Neuronal stem cell (in vitro differentiated cells): ENCODE data around the gene UNK.
A peak's percentile ranks its signal among the peaks of the same experiment; 100 is the strongest.
"Not testable (repeated sequence)": the region's sequence is repeated elsewhere in the genome, so short reads cannot be mapped to it uniquely, and the experiment has no call there.

Experiments
- DNase-seq: peaks from one replicate; pipeline ENCODE4 v3.0.0-alpha.2; 2013; ENCODE audit warnings: low spot score
- H2AFZ ChIP-seq: one replicate; pipeline ENCODE4 v1.6.1; 2013; ENCODE audit warnings: mild to moderate bottlenecking, low read length, inconsistent platforms
- H2AK5ac ChIP-seq: 2 replicates; pipeline ENCODE4 v1.6.1; 2013; ENCODE audit warnings: low read depth, mild to moderate bottlenecking, inconsistent platforms, low read length, moderate library complexity, mixed read lengths
- H2BK120ac ChIP-seq: 2 replicates; pipeline ENCODE4 v1.6.1; 2013; ENCODE audit warnings: low read depth, mild to moderate bottlenecking, inconsistent platforms, low read length, moderate library complexity, mixed read lengths
- H2BK12ac ChIP-seq: one replicate; pipeline ENCODE4 v1.6.1; 2013; ENCODE audit warnings: low read length, inconsistent platforms
- H2BK15ac ChIP-seq: 2 replicates; pipeline ENCODE4 v1.6.1; 2013; ENCODE audit warnings: mild to moderate bottlenecking, low read length, inconsistent platforms, mixed read lengths
- H2BK5ac ChIP-seq: one replicate; pipeline ENCODE4 v1.6.1; 2013; ENCODE audit warnings: inconsistent platforms, mild to moderate bottlenecking, low read length, moderate library complexity
- H3K14ac ChIP-seq: one replicate; pipeline ENCODE4 v1.6.1; 2013; ENCODE audit warnings: low read length, inconsistent platforms
- H3K18ac ChIP-seq: 2 replicates; pipeline ENCODE4 v1.6.1; 2013; ENCODE audit warnings: low read length, inconsistent platforms
- H3K23ac ChIP-seq: 2 replicates; pipeline ENCODE4 v1.6.1; 2013; ENCODE audit warnings: low read depth, mild to moderate bottlenecking, mixed read lengths, low read length, inconsistent platforms; ENCODE audit not compliant: poor library complexity
- H3K27ac ChIP-seq: replicated peaks from 3 replicates; pipeline ENCODE4 v1.5.1; 2013; ENCODE audit warnings: low read length, inconsistent platforms
- H3K27me3 ChIP-seq, 3 experiments: 2 replicates each; pipeline ENCODE4 v1.6.1; 2013; ENCODE audit warnings: low read length in 3 of 3, mild to moderate bottlenecking in 2 of 3, inconsistent platforms in 1 of 3, low read depth in 1 of 3, mixed read lengths in 1 of 3, moderate library complexity in 1 of 3; ENCODE audit not compliant: control insufficient read depth in 3 of 3, insufficient read depth in 3 of 3
- H3K36me3 ChIP-seq, 2 donors: replicated peaks in 1 of 2; 2 replicates each; pipeline ENCODE4 v1.6.1; 2013; ENCODE audit warnings: low read length in 2 of 2; ENCODE audit not compliant: control insufficient read depth in 2 of 2, insufficient read depth in 2 of 2
- H3K4ac ChIP-seq: 2 replicates; pipeline ENCODE4 v1.6.1; 2013; ENCODE audit warnings: inconsistent platforms, mild to moderate bottlenecking, low read length, moderate library complexity
- H3K4me1 ChIP-seq, 2 donors: 1 replicate in 1 of 2; 2 replicates in 1 of 2; pipeline ENCODE4 v1.6.1; 2013; ENCODE audit warnings: low read length in 2 of 2, low read depth in 1 of 2; ENCODE audit not compliant: control insufficient read depth in 2 of 2, insufficient read depth in 1 of 2
- H3K4me2 ChIP-seq: one replicate; pipeline ENCODE4 v1.6.1; 2013; ENCODE audit warnings: mild to moderate bottlenecking, low read length, inconsistent platforms; ENCODE audit not compliant: insufficient read depth, poor library complexity, severe bottlenecking
- H3K4me3 ChIP-seq, 2 donors: 2 replicates each; pipeline ENCODE4 v1.5.1; 2013; ENCODE audit warnings: low read length in 2 of 2, mild to moderate bottlenecking in 2 of 2, inconsistent platforms in 1 of 2, moderate library complexity in 1 of 2
- H3K79me1 ChIP-seq: one replicate; pipeline ENCODE4 v1.6.1; 2013; ENCODE audit warnings: low read depth, mild to moderate bottlenecking, inconsistent platforms, low read length, moderate library complexity
- H3K9ac ChIP-seq: one replicate; pipeline ENCODE4 v1.6.1; 2013; ENCODE audit warnings: mild to moderate bottlenecking, low read depth, low read length, inconsistent platforms; ENCODE audit not compliant: poor library complexity
- H3K9me3 ChIP-seq, 2 donors: replicated peaks in 1 of 2; 2 replicates each; pipeline versions ENCODE3 to v1.6.1; 2013; ENCODE audit warnings: low read length in 2 of 2, mild to moderate bottlenecking in 2 of 2, inconsistent platforms in 1 of 2, low read depth in 1 of 2, mixed read lengths in 1 of 2, moderate library complexity in 1 of 2; ENCODE audit not compliant: control insufficient read depth in 2 of 2, insufficient read depth in 1 of 2
- H4K8ac ChIP-seq: one replicate; pipeline ENCODE4 v1.6.1; 2013; ENCODE audit warnings: low read depth, mild to moderate bottlenecking, inconsistent platforms, low read length, moderate library complexity
- H4K91ac ChIP-seq: one replicate; pipeline ENCODE4 v1.6.1; 2013; ENCODE audit warnings: low read length, low read depth, mild to moderate bottlenecking, inconsistent platforms; ENCODE audit not compliant: poor library complexity
- WGBS, 2 donors: extraction: QIAGEN DNeasy Blood & Tissue Kit; methylation state at CpG; one replicate each; pipeline ENCODE4 v1.1.7; 2013; ENCODE audit warnings: missing lambda C conversion rate in 2 of 2, mixed read lengths in 1 of 2; ENCODE audit not compliant: insufficient read length in 2 of 2, insufficient replicate concordance in 1 of 2; ENCODE audit errors: extremely low coverage in 2 of 2; 5-methylcytosine and 5-hydroxymethylcytosine counted together

The UNK gene

GRCh38 chr17:75850928-75851692, 66.5 kb downstream of the UNK start:
- H3K18ac ChIP-seq, result no peak overlapping the region
- no peak overlapping the region for H4K8ac ChIP-seq
- no peak for DNase-seq
- no peak overlapping the region for H3K4me2 ChIP-seq
- H2AK5ac ChIP-seq, result no peak overlapping the region
- H4K91ac ChIP-seq, result no peak overlapping the region
- no peaks in the 10 kb centered on the region for H3K27me3 ChIP-seq
- no peak overlapping the region for H2BK5ac ChIP-seq
- H3K9ac ChIP-seq, result no peak overlapping the region
- H2BK12ac ChIP-seq, result no peak overlapping the region
- H3K36me3 ChIP-seq, result peaks cover 32 to 55% of the 10 kb centered on the region in 2 donors
- no peaks in the 10 kb centered on the region for H3K79me1 ChIP-seq
- H2BK120ac ChIP-seq, result no peak overlapping the region
- no peak overlapping the region for H2BK15ac ChIP-seq
- H2AFZ ChIP-seq, result no peak overlapping the region
- H3K9me3 ChIP-seq, result no peaks in the 10 kb centered on the region
- H3K4me3 ChIP-seq, result no peak overlapping the region
- no peak overlapping the region for H3K27ac ChIP-seq
- no CpG with 5 or more reads among the region's 12 CpGs for WGBS, 2 donors
- no peak overlapping the region for H3K14ac ChIP-seq
- H3K4me1 ChIP-seq, result peaks cover 4 to 6% of the 10 kb centered on the region in 2 donors
- H3K23ac ChIP-seq, result no peak overlapping the region
- H3K4ac ChIP-seq, result no peak overlapping the region

GRCh38 chr17:75851693-75851991, 67.0 kb downstream of the UNK start:
- H3K4ac ChIP-seq, H4K8ac ChIP-seq, DNase-seq, H2BK5ac ChIP-seq, H3K4me3 ChIP-seq, H3K27ac ChIP-seq, H2BK120ac ChIP-seq, H3K79me1 ChIP-seq, H2AK5ac ChIP-seq, H3K14ac ChIP-seq, H2AFZ ChIP-seq, H3K27me3 ChIP-seq, H3K4me2 ChIP-seq, H3K9ac ChIP-seq, H3K4me1 ChIP-seq, H2BK12ac ChIP-seq, H3K9me3 ChIP-seq, H2BK15ac ChIP-seq, H4K91ac ChIP-seq, H3K18ac ChIP-seq, H3K23ac ChIP-seq: not testable (repeated sequence)
- WGBS, 2 donors, result no CpG with 5 or more reads among the region's 15 CpGs
- peaks cover 28 to 50% of the 10 kb centered on the region in 2 donors for H3K36me3 ChIP-seq

- no peak overlapping the region for H3K4me2 ChIP-seq
- no peak overlapping the region for H2BK120ac ChIP-seq
- H3K18ac ChIP-seq, result no peak overlapping the region
- H3K4me1 ChIP-seq, result peaks cover 4 to 6% of the 10 kb centered on the region in 2 donors
- H4K91ac ChIP-seq, result no peak overlapping the region
- no CpG with 5 or more reads among the region's 7 CpGs for WGBS, 2 donors
- no peaks in the 10 kb centered on the region for H3K79me1 ChIP-seq
- H3K9ac ChIP-seq, result no peak overlapping the region
- no peak overlapping the region for H4K8ac ChIP-seq
- H2AK5ac ChIP-seq, result no peak overlapping the region
- DNase-seq, result no peak
- peaks cover 13 to 32% of the 10 kb centered on the region in 2 donors for H3K36me3 ChIP-seq
- H3K14ac ChIP-seq, result no peak overlapping the region
- H2BK5ac ChIP-seq, result no peak overlapping the region
- H3K4ac ChIP-seq, result no peak overlapping the region
- no peaks in the 10 kb centered on the region for H3K9me3 ChIP-seq
- no peak overlapping the region for H3K27ac ChIP-seq
- no peak overlapping the region for H3K23ac ChIP-seq
- H2BK15ac ChIP-seq, result no peak overlapping the region
- no peaks in the 10 kb centered on the region for H3K27me3 ChIP-seq
- no peak overlapping the region for H2BK12ac ChIP-seq
- no peak overlapping the region for H3K4me3 ChIP-seq
- H2AFZ ChIP-seq, result no peak overlapping the region
Measured at GRCh38 chr17:75853433-75853832, 68.8 kb downstream of the UNK start.

GRCh38 chr17:75854101-75854748, 69.6 kb downstream of the UNK start:
- Histone ChIP-seq H2BK15ac (no peak overlapping the region), H3K27ac (peak overlapping the region; percentile 1), H3K14ac (no peak overlapping the region), H4K8ac (no peak overlapping the region), H3K9ac (no peak overlapping the region), H2AK5ac (no peak overlapping the region), H3K18ac (no peak overlapping the region), H3K4me1 (peaks cover 4 to 6% of the 10 kb centered on the region in 2 donors), H3K4me2 (peak overlapping the region; percentile 66), H3K9me3 (no peaks in the 10 kb centered on the region), H2AFZ (no peak overlapping the region), H3K27me3 (no peaks in the 10 kb centered on the region), H3K36me3 (peaks cover 10 to 24% of the 10 kb centered on the region in 2 donors), H3K4ac (no peak overlapping the region), H4K91ac (no peak overlapping the region), H3K23ac (no peak overlapping the region), H3K79me1 (no peaks in the 10 kb centered on the region), H2BK12ac (no peak overlapping the region), H2BK5ac (no peak overlapping the region), H2BK120ac (no peak overlapping the region), H3K4me3 (peak overlapping the region; percentile 72 to 81)
- WGBS, 2 donors, result no CpG with 5 or more reads among the region's 7 CpGs
- DNase-seq, result no peak
